ENCODE results near the gene MTUS2.

The MTUS2 gene

DNA sequence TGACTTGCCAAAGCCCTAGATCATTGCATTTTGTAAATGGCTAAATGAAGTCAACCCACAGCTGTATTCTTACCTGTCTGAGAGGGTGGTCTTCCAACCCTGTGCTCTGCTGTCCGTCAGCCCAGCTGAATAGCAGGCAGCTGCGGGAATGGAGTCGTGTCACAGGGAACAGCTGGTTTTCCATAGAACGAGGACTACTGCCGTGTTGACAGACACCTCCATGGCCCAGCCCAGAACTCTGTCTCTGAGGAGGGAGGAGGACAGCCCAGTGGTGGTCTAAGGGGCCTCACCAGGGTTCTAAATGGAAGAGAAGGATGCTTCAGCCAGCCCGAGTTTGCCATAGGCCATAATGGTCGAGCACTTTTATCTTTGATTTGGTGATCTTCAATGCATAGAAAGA is 664.7 kb downstream of the MTUS2 start:
- no peak for DNase-seq (ENCODE audit: low spot score)

DNA sequence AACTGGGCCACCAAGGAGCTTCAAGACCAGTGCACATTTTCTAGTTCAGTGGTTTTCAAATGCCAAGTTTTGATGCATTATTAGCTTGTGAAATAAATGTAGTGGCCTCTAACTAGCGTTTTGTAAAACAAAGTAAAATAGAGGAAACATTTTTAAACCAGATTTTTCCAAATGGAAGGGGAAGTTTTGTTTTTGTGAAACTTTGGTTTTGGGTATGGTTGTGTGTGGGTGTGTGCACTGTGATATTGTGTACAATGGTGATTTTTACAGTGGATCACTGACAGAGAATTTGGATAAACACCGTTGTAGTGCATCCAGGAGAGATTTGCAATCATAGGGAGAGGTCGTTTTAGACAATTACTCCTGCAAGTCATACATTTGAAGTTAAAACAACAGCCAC is 666.4 kb downstream of the MTUS2 start:
- no peak for DNase-seq (ENCODE audit: low spot score)

DNA sequence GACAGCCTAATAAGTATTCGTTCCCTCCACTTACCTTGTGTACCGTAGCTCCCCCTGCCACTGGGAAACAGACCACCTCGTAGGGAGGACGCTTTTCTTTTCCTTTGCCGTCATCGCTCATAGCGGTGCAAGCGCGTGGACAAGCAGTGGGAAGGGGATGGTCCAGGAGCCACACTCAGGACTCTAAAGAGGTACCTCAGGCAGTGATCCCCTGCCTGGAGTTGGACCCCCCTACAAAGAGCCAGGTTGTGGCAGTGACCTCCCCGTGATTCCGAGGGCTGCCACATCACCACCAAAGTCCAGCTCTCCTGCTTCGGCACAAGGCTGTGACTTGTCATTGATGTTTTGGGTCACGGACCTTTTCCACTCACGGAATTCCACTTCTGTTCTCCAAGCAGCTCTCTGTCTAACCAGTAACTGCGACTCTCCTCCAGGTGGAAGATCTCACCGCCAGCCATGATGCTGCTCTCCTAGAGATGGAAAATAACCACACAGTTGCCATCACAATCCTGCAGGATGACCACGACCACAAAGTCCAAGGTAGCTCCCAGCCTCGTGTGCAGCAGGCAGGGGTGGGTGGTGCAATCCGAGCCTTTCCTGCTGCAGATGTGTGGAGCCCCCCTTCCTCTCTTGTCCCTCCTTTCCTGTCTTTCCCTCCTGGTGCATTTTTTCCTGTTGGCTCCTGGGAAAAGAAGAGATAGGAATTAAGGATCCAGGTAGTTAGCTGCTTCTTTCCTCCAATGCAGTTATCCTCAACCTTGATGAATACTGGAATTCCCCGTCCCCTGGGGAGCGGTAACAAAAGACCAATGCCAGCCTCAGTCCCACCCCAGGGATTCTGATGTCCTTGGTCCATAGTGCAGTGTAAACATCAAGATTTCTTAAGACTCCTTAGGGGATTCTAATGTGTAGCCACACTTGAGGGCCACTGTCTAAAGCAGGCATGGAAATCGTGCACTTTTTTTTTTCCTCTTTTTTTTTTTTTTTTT is 667.6 kb downstream of the MTUS2 start:
- no peak for DNase-seq (ENCODE audit: low spot score)

DNA sequence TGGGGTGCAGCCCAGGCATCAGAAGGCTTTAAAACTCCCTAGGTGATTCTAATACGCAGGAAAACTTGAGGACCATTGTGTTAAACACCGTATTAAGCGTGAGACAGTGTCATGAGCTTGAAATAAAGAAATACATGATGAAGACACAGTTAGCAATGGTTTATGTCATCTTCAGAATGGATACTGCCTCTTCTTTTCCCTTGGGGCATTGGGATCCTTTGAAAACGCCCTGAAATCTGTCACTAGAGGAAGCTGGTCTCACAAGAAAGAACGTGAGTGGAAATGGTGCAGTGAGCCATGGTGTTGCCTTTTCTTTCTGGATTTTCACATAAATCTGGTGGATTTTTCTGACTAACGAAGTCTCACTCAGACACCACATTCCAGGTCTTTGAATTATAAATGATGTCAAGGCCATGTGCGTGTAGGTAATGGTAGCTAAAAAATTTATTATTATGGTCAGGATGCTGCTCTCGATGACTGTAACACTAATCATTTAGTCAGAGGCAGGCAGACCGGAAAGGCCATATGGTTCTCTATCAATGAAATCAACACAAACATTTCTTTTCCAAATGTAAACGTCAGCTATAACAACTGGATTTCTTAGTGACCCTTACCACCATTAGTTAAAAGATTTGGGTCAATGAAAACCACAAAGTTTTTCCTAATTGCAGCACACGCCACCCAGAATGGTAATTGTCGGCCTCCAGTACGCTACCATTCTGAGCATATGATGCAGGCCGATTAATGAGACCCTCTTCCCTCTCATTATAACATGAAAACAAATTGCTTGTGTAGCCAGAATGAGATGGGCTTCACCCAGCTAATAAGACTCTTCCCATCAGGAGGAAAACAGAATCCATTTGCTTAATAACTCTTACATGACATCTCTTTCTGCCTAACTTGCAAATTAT is 669.8 kb downstream of the MTUS2 start:
- DNase-seq (ENCODE audit: low spot score) = no peak

DNA sequence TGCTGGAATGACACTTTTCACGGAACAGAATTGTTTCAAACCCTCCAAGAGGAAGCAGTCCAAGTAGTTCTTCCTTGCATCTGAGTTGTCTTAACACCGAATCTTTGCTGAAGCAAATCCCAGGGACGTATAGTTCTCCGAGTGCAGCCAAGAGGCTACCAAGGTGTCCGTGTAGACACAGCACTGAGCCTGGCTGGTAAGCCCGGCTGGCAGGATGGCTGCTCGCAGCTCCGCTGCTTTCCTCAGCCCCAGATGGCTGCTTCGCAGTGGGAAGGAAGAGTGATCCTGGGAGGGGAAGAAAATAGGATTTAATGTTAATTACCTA is 670.4 kb downstream of the MTUS2 start:
- no peak for DNase-seq (ENCODE audit: low spot score)

DNA sequence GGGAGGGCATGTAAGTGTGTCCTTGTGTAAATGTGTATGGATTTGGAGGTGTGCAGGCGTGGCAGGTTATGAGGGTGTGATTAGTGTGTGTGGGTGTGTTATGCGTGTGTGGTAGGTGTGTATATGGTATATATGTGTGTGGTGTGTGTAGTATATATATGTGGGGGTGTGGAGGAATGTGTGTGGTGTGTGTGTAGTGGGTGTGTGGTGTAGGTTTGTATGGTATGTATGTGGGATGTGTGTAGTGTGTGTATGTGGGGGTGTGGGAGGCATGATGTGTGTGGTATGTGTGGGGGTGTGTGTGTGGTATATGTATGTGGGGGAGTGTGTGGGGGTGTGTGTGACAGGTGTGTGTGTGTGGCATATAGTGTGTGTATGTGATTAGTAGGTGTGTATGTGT is 671.1 kb downstream of the MTUS2 start:
- no peak for DNase-seq (ENCODE audit: low spot score)

DNA sequence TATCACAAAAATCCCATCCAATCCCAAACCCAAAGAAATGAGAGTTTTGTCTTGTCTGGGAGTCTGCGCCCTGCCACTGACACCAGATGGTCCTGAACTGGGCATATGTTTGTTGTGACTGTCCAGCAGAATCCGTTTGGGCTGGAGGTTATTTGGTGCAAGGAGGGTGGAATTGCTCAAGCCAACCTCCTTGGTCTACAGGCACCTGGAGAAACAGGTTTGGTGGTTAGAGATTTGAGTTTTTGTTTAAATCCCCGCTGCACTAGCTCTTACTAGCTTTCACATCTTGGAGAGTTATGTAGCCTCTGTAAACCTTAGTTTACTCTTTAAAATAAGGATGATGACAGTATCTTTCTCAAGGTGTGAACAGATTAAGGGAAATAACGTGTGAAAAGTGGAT is 673.7 kb downstream of the MTUS2 start:
- no peak for DNase-seq (ENCODE audit: low spot score)

DNA sequence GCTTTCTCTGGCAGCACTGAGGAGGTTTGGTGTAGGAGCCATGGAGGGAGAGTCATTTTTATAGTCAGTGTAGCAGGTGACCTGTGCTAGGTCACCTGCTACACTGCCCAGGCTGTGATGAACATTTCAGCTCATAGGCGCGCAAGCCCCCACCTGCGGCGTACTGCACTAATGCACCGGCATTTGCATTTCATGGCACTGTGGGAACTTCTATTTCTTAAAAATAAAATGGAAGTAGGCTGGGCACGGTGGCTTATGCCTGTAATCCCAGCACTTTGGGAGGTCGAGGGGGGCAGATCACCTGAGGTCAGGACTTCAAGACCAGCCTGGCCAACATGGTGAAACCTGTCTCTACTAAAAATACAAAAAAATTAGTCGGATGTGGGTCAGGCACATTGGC is 674.4 kb downstream of the MTUS2 start:
- no peak for DNase-seq (ENCODE audit: low spot score)

DNA sequence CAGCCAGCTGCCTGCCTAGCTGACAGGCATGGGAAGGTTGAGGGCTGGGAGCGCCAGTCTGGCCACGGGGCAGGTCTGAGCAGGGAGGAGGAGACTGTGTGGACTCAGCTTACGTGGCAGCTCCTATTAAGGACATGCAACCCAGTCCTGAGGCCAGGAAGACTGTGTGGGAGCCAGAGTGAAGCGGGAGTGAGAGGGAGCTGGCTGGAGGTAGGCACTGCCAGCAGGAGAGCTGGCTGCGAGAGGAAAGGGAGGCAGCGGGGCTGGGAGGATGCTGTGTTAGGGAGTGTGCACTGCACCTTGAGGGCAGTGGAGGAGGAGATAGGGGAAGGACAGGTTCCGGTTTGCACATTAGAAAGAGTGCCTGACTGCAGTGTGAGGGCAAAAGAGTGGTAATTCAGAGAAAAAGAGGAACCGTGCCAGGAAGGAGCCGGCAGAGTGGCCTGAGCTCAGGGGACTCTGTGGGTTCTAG is 676.1 kb downstream of the MTUS2 start:
- DNase-seq (ENCODE audit: low spot score) = no peak

DNA sequence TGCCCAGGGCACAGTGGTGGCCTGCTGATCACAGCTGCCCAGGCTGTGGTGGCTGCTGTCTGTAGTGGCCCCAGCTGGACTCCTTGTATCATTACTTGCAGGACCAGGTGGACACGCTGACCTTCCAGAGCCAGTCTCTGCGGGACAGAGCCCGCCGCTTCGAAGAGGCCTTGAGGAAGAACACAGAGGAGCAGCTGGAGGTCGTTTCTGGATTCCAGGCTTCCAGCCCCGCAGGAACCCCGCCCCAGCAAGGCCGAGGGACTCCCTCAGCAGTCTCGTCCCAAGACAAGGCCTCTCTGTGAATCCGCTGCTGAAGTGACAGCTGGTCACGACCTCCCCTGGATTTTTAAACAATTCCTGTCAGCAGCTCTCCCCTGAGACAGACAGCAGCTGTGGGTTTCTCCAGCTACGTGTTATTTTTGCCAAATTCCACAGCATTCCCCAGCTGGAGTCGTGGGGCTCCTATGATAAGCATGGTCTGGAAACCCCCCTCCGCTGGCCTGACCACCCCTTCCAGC is 677.1 kb downstream of the MTUS2 start:
- no peak for DNase-seq (ENCODE audit: low spot score)

DNA sequence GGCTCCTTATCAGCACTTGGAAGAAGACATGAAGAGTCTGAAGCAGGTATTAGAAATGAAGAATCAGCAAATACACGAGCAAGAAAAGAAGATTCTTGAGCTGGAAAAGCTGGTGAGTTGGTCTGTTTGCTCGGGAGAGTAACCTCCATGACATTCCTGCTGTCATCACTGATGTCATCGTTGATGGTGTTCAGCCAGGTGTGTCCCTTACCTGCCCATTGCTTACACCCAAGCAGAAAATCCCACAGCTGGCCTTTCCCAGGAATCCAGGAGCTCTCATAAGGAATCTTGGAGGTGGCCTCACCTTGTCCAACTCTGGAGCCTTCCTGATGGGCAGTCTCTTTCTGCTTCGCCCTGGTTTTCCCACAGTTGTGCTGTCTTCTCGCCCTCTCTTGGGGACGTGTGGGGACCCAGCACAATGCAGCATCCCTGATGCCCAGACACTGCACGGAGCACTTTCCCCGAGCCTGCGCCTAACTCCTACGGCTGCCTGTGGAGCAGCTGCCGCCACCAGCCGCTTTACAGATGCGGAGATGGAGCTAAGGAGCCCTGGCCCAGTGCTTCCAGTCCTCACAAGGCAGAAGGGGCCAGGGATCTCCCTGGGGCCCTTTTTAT is 678.4 kb downstream of the MTUS2 start:
- no peak for DNase-seq (ENCODE audit: low spot score)

DNA sequence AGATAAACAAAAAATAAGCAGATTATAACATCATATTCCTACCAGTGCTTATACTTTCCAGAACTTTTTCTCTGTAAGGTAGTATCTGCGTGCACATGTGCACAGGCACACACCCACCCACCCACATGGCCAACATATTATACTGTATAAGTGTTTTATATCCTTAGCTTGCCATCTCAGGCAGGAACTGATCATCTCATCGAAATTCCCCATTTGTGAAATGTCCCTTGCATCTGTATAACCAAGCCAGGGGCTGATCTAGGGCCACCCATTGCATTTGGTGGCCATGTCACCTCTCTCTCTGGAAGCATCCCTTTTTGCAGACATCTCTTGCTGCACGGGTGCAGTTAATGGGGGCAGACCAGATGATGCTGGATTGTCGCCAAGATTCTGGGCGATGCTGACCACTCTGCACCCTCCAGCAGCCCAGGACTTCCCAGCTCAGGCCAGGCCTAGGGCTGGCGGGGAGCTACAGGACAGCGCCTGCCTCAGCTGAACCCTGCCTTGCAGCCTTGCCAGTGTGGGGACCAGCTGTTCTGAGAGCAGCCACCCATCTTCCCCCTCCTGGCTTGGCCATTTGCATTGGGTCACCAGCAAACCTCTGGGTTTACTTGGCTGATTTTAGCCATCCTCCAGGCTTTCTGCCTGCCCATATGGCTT is 679.5 kb downstream of the MTUS2 start:
- no peak for DNase-seq (ENCODE audit: low spot score)

DNA sequence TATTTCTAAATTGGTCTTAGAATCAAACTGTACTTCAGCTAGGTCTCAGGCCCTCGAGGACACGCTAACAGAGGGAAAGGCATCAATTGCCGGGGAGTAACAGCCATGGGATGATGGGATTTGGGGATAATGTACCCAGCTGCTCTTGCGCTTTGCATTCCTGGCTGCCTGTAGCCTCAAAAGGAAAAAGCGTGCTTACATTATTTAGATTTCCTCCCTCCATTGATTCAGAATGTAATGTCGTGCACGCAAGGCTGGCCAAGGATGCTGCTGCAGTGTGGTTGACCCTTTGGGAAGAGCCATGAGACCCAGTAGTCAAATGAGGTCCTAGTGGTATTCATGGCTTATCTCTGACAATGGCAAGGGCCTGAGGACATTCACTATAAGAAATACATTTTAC is 680.2 kb downstream of the MTUS2 start:
- DNase-seq (ENCODE audit: low spot score) = no peak

DNA sequence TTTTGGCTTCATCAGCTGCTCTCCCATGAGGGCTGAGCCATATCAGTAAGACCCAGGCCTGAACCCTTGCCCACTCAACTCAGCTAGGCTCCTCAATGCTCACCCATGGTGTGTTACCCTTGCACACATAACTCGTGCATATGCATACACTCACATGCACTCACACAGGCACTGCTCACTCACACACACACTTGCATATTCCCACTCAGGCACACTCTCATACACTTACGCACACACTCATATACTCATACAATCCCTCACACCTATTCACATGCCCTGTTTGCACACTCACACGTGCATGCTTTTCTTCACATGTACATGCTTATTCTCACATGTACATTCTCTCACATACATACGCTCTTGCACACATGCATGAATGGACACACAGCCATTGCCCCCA is 681.5 kb downstream of the MTUS2 start:
- DNase-seq (ENCODE audit: low spot score) = no peak

DNA sequence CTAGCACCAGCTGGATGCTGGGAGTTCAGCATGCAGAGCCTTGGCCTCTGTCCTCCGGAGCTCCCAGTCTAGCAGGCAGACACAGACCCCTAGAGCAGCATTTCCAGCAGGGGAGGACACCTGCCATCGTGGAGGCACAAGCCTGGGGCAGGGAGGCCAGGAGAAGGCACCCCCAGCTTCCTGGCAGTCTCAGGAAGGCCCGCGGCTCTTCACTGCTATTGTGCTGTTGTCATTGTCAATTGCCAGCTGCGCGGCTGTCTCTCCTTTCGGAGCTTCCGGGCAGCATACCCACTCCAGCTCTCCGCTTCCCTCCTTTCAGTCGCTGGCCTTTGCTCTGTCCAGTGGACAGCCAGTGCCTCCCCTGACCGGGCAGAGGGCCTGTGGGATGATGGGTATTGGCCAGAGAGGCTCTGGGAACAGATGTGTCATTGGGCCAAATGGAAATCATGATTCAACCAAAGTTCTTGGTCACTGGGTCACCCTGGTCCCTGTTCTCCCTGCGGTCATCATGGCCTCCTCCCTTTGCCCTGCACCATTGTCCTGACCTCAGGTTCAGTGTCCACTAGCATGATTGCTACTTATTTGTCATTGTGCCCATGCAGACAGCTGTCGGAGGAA is 682.4 kb downstream of the MTUS2 start:
- DNase-seq (ENCODE audit: low spot score) = no peak

DNA sequence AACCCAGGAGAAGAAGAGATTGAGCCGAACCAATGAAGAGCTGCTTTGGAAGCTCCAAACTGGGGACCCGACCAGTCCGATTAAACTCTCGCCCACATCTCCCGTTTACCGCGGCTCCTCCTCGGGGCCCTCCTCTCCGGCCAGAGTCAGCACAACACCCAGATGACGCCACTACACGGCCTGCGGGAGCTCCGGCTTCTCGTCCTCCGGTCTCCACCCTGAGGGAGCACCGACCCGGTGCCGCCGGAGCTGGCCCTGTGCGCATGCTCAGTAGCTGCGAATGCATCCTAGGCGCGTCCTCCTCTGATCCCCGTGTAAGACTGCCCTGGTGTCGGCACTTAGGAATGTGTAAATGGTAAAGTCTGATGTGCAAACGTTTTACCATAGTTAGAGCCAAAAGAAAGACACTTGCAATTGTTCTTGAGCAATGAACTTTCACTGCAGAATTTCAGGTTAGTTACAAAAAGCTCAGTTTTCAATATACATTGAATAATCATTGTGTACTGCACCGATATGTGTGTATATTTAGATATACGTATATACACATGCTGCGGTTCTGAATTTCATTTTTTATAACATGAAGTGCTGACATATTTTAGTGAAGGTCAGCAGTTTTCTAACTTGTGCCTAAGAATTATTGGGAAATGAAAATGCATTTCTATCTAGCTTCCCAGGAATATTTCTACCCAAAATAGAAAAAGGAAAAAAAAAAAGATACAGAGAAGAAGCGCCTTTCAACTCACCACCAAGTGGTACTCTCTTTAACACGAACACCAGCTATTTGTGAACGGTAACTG is 683.1 kb downstream of the MTUS2 start:
- no peak for DNase-seq (ENCODE audit: low spot score)

DNA sequence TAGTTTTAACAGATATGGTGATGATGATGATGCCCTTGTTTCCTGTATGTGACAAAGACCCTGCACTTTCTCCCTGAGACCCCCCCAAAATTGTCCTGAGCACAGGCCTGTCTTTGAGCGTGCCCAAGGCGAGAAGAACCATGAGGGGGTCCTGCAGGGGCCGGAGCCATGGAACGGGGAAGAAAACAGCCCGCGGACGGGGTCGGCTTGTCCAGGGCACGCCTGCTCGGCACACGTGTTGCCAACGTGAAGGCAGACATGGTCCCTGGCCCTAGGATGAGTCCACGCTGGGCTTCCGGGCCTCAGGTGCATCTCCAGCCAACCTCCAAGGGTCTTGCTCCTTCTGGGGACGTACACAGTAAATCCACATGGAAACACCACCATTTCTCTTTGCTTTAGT is 684.6 kb downstream of the MTUS2 start:
- DNase-seq (ENCODE audit: low spot score) = no peak

DNA sequence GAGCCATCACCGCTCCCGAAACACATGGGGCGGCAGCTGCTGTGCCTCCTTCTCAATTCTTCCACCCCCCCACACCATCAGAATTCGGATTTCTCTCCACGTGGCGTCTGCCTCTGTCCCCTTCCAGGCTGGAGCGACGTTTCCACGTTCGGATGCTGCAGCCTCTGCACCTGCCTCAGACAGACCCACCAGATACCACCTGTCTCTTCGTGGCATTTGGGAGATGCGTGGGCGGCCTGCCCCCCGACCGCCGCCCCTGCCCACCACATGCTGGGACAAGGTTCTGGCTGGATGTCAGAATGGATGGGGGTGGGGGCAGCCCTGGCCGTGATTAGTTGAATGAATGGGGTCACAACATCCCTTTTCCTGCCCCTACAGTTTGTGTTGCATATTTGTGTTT is 685.4 kb downstream of the MTUS2 start:
- DNase-seq (ENCODE audit: low spot score) = no peak

DNA sequence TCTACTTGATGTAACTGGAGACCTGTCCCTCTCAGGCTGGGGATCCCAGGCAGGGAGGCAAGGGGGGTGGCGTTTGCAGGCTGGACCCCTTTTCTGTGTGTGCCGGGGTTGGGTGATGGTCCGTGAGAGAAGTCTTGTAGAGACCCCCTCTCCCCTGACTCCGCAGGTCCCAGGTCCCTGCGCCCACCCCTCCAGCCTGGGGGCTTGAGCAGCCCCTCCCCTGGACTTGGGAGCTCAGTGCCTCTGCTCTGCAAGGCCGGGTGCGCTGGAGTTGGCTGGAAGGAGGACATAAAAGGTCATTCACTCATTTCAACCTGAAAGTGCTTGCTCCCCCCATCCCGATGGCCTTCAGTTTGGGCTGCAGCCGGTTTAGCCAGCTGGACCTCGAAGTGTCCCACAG is 685.8 kb downstream of the MTUS2 start:
- no peak for DNase-seq (ENCODE audit: low spot score)

DNA sequence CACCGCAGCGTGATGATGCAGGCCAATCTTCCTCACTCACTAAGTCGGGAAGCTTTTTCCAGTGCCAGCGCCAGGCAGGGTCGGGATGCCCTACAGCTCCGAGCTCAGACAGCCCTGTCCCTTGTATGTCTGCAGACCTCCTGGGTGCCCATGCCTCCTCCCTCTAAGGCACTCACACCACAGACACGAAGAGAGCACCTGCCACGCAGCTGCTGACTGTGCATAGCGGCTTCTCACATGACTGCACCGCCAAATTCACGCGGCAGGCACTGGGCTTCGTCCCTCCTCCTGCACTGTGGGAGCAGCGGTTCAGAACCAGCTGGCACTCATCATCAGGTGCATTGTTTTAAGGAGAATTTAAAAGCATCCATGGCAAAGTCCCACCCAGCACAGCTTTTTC is 687.2 kb downstream of the MTUS2 start:
- no peak for DNase-seq (ENCODE audit: low spot score)
